Breast epithelium (tissue), 3 donors: Measurements from ENCODE around the gene EXOSC7.
A peak's percentile ranks its signal among the peaks of the same experiment; 100 is the strongest.

Source experiments
- CTCF ChIP-seq, 3 donors: fragments of 450-650 bp; IDR thresholded peaks; one replicate each; pipeline ENCODE4 v1.5.1; 2016 to 2017; ENCODE audit warnings: antibody characterized with exemption in 3 of 3, mild to moderate bottlenecking in 3 of 3, moderate library complexity in 3 of 3
- POLR2AphosphoS5 ChIP-seq, 3 donors: sonication (generic); formaldehyde crosslinking; IDR thresholded peaks; one replicate each; pipeline ENCODE4 v1.6.1; 2017; ENCODE audit warnings: antibody characterized with exemption in 3 of 3

DNA sequence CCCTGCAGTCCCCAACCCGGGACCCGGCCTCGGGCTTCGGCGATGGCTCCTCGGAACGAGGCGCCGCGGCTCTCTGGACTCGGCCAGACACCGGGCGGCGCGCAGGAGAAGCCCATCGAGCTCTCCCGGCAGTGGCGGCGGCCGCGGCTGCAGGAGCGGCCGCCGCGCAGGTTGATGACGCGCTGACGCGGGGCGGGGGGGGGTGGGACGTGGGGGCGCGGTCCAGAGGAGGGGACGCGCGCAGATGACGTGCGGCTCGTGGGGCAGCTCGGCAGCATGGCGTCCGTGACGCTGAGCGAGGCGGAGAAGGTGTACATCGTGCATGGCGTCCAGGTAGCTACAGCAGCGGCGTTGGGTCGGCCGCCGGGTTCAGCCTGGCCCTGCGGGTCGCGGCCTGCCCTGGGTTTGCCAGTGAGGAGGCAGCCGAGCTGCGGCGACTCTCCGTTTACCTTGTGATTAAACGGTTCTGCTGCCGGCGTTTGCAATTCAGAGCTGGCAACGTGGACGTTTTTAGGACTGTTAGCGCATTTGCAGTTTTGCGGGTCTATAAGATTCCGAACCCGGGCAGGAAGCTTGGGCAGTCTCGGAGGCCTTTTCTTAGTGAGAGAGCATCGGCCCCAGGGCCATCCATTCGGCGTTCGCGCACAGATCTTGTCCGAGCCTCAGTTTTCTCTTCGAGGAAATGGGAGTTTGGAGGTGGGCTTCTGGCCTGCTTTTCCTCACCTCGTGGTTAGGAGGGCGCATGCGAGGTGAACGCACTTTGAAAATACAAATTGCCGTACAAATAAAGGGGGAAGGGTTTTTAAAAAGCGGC lies at the start of gene EXOSC7, which contains the start of gene ZDHHC3:
- no peak for TF ChIP-seq CTCF (IDR thresholded peaks at IDR 0.05)
- TF ChIP-seq POLR2AphosphoS5 (IDR thresholded peaks at IDR 0.05) = peak; percentile 52 to 87 (median 60)
